ENCODE data around the gene FAM209A.

Gene FAM209A

DNA sequence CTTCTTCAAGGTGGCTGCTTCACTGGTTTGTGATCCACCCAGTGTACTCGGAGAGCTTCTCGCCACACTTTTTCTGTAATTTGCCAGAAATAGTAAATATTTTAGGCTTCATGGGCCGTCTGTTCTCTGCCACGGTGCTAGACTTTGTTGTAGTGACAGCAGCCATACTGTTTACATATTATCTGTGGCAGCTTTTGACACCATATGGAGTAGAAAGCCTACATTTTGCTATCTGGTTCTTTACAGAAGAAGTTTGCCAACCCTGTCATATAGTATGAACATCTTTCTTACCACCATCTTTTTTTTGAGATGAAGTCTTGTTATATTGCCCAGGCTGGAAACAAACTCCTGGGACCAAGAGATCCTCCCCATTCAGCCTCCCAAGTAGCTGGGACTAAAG is 41.0 kb downstream of the FAM209A start:
- Histone ChIP-seq H3K4me1 (ENCODE audit: control insufficient read depth, low read depth, low read length) (no peaks in the 10 kb centered on the region), H3K23ac (ENCODE audit: low read length) (no peak overlapping the region), H2BK15ac (replicated peaks; ENCODE audit: low read depth) (no peak overlapping the region), H4K8ac (ENCODE audit: low read depth, low read length) (no peak overlapping the region), H2BK120ac (ENCODE audit: low read depth, low read length) (no peak overlapping the region), H3K4me3 (ENCODE audit: low read length) (no peak overlapping the region), H3K4me2 (ENCODE audit: low read length) (no peak overlapping the region), H2BK5ac (ENCODE audit: low read length) (no peak overlapping the region), H3K27me3 (ENCODE audit: insufficient read depth, low read length, poor library complexity) (no peaks in the 10 kb centered on the region), H3K56ac (ENCODE audit: low read length) (no peak overlapping the region), H3K4ac (ENCODE audit: low read depth, low read length) (no peak overlapping the region), H4K5ac (ENCODE audit: low read length) (no peak overlapping the region), H2AK5ac (ENCODE audit: low read length) (no peak overlapping the region), H3K27ac (ENCODE audit: low read depth, low read length) (no peak overlapping the region), H3K79me2 (ENCODE audit: control insufficient read depth, insufficient read depth, low read length) (no peaks in the 10 kb centered on the region), H3K79me1 (ENCODE audit: low read length) (no peaks in the 10 kb centered on the region), H3K36me3 (ENCODE audit: control insufficient read depth, insufficient read depth, low read length) (no peaks in the 10 kb centered on the region), H3K18ac (ENCODE audit: low read length) (no peak overlapping the region), H3K9ac (ENCODE audit: low read length) (no peak overlapping the region)
- DNase-seq = no peak
- WGBS (ENCODE audit: extremely low coverage, insufficient coverage, low lambda C conversion rate) = no CpG with 5 or more reads among the region's 4 CpGs

DNA sequence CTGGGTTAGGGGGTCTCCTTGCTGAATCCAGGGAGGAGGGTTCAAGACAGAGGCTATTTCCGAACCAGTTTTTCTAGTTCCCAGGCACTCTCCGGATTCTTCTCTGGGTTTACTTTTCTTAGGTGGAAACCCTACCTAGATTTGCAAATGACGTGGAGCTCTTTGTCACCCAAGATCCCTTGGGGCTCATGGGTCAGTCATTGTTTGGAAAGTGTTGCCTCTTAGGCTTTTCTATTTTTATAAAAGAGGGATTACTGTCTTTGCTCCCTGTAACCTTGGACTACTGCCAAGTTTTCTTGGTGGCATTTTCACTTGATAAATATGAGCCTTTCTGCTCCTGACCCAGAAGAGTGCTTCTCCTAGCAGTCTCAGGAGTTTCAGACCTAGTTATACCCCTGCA is 42.1 kb downstream of the FAM209A start:
- H3K23ac ChIP-seq (ENCODE audit: low read length) = no peak overlapping the region
- no peaks in the 10 kb centered on the region for H3K4me1 ChIP-seq (ENCODE audit: control insufficient read depth, low read depth, low read length)
- no peaks in the 10 kb centered on the region for H3K79me1 ChIP-seq (ENCODE audit: low read length)
- no peak overlapping the region for H3K9ac ChIP-seq (ENCODE audit: low read length)
- H2AK5ac ChIP-seq (ENCODE audit: low read length) = no peak overlapping the region
- H4K8ac ChIP-seq (ENCODE audit: low read depth, low read length) = no peak overlapping the region
- H2BK15ac ChIP-seq (replicated peaks; ENCODE audit: low read depth) = no peak overlapping the region
- H3K4ac ChIP-seq (ENCODE audit: low read depth, low read length) = no peak overlapping the region
- H3K18ac ChIP-seq (ENCODE audit: low read length) = no peak overlapping the region
- H3K27ac ChIP-seq (ENCODE audit: low read depth, low read length) = no peak overlapping the region
- H3K36me3 ChIP-seq (ENCODE audit: control insufficient read depth, insufficient read depth, low read length) = no peaks in the 10 kb centered on the region
- no peaks in the 10 kb centered on the region for H3K27me3 ChIP-seq (ENCODE audit: insufficient read depth, low read length, poor library complexity)
- H3K4me2 ChIP-seq (ENCODE audit: low read length) = no peak overlapping the region
- no peak overlapping the region for H4K5ac ChIP-seq (ENCODE audit: low read length)
- no peaks in the 10 kb centered on the region for H3K79me2 ChIP-seq (ENCODE audit: control insufficient read depth, insufficient read depth, low read length)
- H3K4me3 ChIP-seq (ENCODE audit: low read length) = no peak overlapping the region
- no peak overlapping the region for H2BK120ac ChIP-seq (ENCODE audit: low read depth, low read length)
- WGBS (ENCODE audit: extremely low coverage, insufficient coverage, low lambda C conversion rate) = no CpG with 5 or more reads among the region's 3 CpGs
- no peak overlapping the region for H2BK5ac ChIP-seq (ENCODE audit: low read length)
- DNase-seq = peak; percentile 44
- H3K56ac ChIP-seq (ENCODE audit: low read length) = no peak overlapping the region

DNA sequence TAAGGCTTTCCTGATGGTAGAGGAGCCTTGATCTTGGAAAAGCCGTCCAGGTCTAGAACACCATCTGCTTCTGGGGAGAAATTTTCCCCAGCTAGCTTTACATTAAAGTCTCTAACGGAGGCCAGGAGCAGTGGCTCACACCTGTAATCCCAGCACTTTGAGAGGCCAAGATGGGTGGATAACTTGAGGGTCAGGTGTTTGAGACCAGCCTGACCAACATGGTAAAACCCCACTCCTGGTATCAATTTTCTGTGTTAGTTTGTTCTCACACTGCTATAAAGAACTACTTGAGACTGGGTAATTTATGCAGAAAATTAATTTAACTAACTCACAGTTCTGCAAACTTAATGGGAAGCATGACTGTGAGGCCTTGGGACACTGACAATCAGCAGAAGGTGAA is 46.3 kb downstream of the FAM209A start:
- Histone ChIP-seq H4K8ac (ENCODE audit: low read depth, low read length) (no peak overlapping the region), H2AK5ac (ENCODE audit: low read length) (no peak overlapping the region), H3K4me3 (ENCODE audit: low read length) (no peak overlapping the region), H4K5ac (ENCODE audit: low read length) (no peak overlapping the region), H2BK15ac (replicated peaks; ENCODE audit: low read depth) (no peak overlapping the region), H3K79me1 (ENCODE audit: low read length) (no peaks in the 10 kb centered on the region), H3K36me3 (ENCODE audit: control insufficient read depth, insufficient read depth, low read length) (no peaks in the 10 kb centered on the region), H2BK120ac (ENCODE audit: low read depth, low read length) (no peak overlapping the region), H3K27me3 (ENCODE audit: insufficient read depth, low read length, poor library complexity) (no peaks in the 10 kb centered on the region), H3K27ac (ENCODE audit: low read depth, low read length) (no peak overlapping the region), H3K79me2 (ENCODE audit: control insufficient read depth, insufficient read depth, low read length) (no peaks in the 10 kb centered on the region), H2BK5ac (ENCODE audit: low read length) (no peak overlapping the region), H3K56ac (ENCODE audit: low read length) (no peak overlapping the region), H3K23ac (ENCODE audit: low read length) (no peak overlapping the region), H3K18ac (ENCODE audit: low read length) (no peak overlapping the region), H3K4me1 (ENCODE audit: control insufficient read depth, low read depth, low read length) (no peaks in the 10 kb centered on the region), H3K9ac (ENCODE audit: low read length) (no peak overlapping the region), H3K4ac (ENCODE audit: low read depth, low read length) (no peak overlapping the region), H3K4me2 (ENCODE audit: low read length) (no peak overlapping the region)
- WGBS (ENCODE audit: extremely low coverage, insufficient coverage, low lambda C conversion rate) = no CpG with 5 or more reads among the region's 2 CpGs
- DNase-seq = no peak

GRCh38 chr20:56572172-56572571 is 47.6 kb downstream of the FAM209A start:
- Histone ChIP-seq H3K4me1 (ENCODE audit: control insufficient read depth, low read depth, low read length) (no peaks in the 10 kb centered on the region), H3K4me3 (ENCODE audit: low read length) (no peak overlapping the region), H4K5ac (ENCODE audit: low read length) (no peak overlapping the region), H3K36me3 (ENCODE audit: control insufficient read depth, insufficient read depth, low read length) (no peaks in the 10 kb centered on the region), H2BK15ac (replicated peaks; ENCODE audit: low read depth) (no peak overlapping the region), H3K9ac (ENCODE audit: low read length) (no peak overlapping the region), H3K27me3 (ENCODE audit: insufficient read depth, low read length, poor library complexity) (no peaks in the 10 kb centered on the region), H3K4me2 (ENCODE audit: low read length) (no peak overlapping the region), H3K23ac (ENCODE audit: low read length) (no peak overlapping the region), H2BK120ac (ENCODE audit: low read depth, low read length) (no peak overlapping the region), H3K79me1 (ENCODE audit: low read length) (no peaks in the 10 kb centered on the region), H3K18ac (ENCODE audit: low read length) (no peak overlapping the region), H3K4ac (ENCODE audit: low read depth, low read length) (no peak overlapping the region), H4K8ac (ENCODE audit: low read depth, low read length) (no peak overlapping the region), H3K56ac (ENCODE audit: low read length) (no peak overlapping the region), H3K79me2 (ENCODE audit: control insufficient read depth, insufficient read depth, low read length) (no peaks in the 10 kb centered on the region), H3K27ac (ENCODE audit: low read depth, low read length) (no peak overlapping the region), H2BK5ac (ENCODE audit: low read length) (no peak overlapping the region), H2AK5ac (ENCODE audit: low read length) (no peak overlapping the region)
- WGBS (ENCODE audit: extremely low coverage, insufficient coverage, low lambda C conversion rate) = 100% methylated on average over 1 of the region's 4 CpGs
- no peak for DNase-seq

GRCh38 chr20:56573986-56574385 is 49.4 kb downstream of the FAM209A start:
- no peak overlapping the region for H2BK15ac ChIP-seq (replicated peaks; ENCODE audit: low read depth)
- no peak overlapping the region for H2BK120ac ChIP-seq (ENCODE audit: low read depth, low read length)
- H3K56ac ChIP-seq (ENCODE audit: low read length) = no peak overlapping the region
- no peak overlapping the region for H2BK5ac ChIP-seq (ENCODE audit: low read length)
- no peaks in the 10 kb centered on the region for H3K79me1 ChIP-seq (ENCODE audit: low read length)
- H3K27ac ChIP-seq (ENCODE audit: low read depth, low read length) = no peak overlapping the region
- H3K4me2 ChIP-seq (ENCODE audit: low read length) = no peak overlapping the region
- no peaks in the 10 kb centered on the region for H3K79me2 ChIP-seq (ENCODE audit: control insufficient read depth, insufficient read depth, low read length)
- H3K4me1 ChIP-seq (ENCODE audit: control insufficient read depth, low read depth, low read length) = no peaks in the 10 kb centered on the region
- no peak overlapping the region for H4K8ac ChIP-seq (ENCODE audit: low read depth, low read length)
- no peak overlapping the region for H3K9ac ChIP-seq (ENCODE audit: low read length)
- WGBS (ENCODE audit: extremely low coverage, insufficient coverage, low lambda C conversion rate) = no CpG with 5 or more reads among the region's 5 CpGs
- H3K4ac ChIP-seq (ENCODE audit: low read depth, low read length) = no peak overlapping the region
- no peak overlapping the region for H3K23ac ChIP-seq (ENCODE audit: low read length)
- H3K27me3 ChIP-seq (ENCODE audit: insufficient read depth, low read length, poor library complexity) = no peaks in the 10 kb centered on the region
- H3K18ac ChIP-seq (ENCODE audit: low read length) = no peak overlapping the region
- H4K5ac ChIP-seq (ENCODE audit: low read length) = no peak overlapping the region
- no peak overlapping the region for H3K4me3 ChIP-seq (ENCODE audit: low read length)
- no peak overlapping the region for H2AK5ac ChIP-seq (ENCODE audit: low read length)
- DNase-seq = no peak
- H3K36me3 ChIP-seq (ENCODE audit: control insufficient read depth, insufficient read depth, low read length) = no peaks in the 10 kb centered on the region

GRCh38 chr20:56574531-56575142 is 50.1 kb downstream of the FAM209A start:
- Histone ChIP-seq H3K79me1 (ENCODE audit: low read length) (no peaks in the 10 kb centered on the region), H3K18ac (ENCODE audit: low read length) (no peak overlapping the region), H3K56ac (ENCODE audit: low read length) (no peak overlapping the region), H3K9ac (ENCODE audit: low read length) (no peak overlapping the region), H3K27ac (ENCODE audit: low read depth, low read length) (no peak overlapping the region), H2BK15ac (replicated peaks; ENCODE audit: low read depth) (no peak overlapping the region), H2BK120ac (ENCODE audit: low read depth, low read length) (no peak overlapping the region), H3K4me1 (ENCODE audit: control insufficient read depth, low read depth, low read length) (no peaks in the 10 kb centered on the region), H2BK5ac (ENCODE audit: low read length) (no peak overlapping the region), H3K36me3 (ENCODE audit: control insufficient read depth, insufficient read depth, low read length) (no peaks in the 10 kb centered on the region), H2AK5ac (ENCODE audit: low read length) (no peak overlapping the region), H3K27me3 (ENCODE audit: insufficient read depth, low read length, poor library complexity) (no peaks in the 10 kb centered on the region), H3K79me2 (ENCODE audit: control insufficient read depth, insufficient read depth, low read length) (no peaks in the 10 kb centered on the region), H3K23ac (ENCODE audit: low read length) (no peak overlapping the region), H4K5ac (ENCODE audit: low read length) (no peak overlapping the region), H3K4me2 (ENCODE audit: low read length) (no peak overlapping the region), H3K4ac (ENCODE audit: low read depth, low read length) (no peak overlapping the region), H4K8ac (ENCODE audit: low read depth, low read length) (no peak overlapping the region), H3K4me3 (ENCODE audit: low read length) (no peak overlapping the region)
- WGBS (ENCODE audit: extremely low coverage, insufficient coverage, low lambda C conversion rate) = no CpG with 5 or more reads among the region's 10 CpGs
- DNase-seq = no peak
